ENCODE results near the gene SLC25A21.
A peak's percentile ranks its signal among the peaks of the same experiment; 100 is the strongest.

Gene SLC25A21

GRCh38 chr14:37143475-37143874 is 28.9 kb downstream of the SLC25A21 start:
- no peak for TF ChIP-seq POLR2A (IDR thresholded peaks at IDR 0.05; ENCODE audit: low read depth, low read length)
- FAIRE-seq (no peak), DNase-seq (ENCODE audit: insufficient read length, low spot score) (no peak)

- TF ChIP-seq POLR2A (IDR thresholded peaks at IDR 0.05; ENCODE audit: low read depth, low read length): no peak
- peak; percentile 16 for DNase-seq (ENCODE audit: insufficient read length, low spot score)
- no peak for FAIRE-seq
Observed at GRCh38 chr14:37142835-37143401, 29.5 kb downstream of the SLC25A21 start.

GRCh38 chr14:37140176-37140575 is 32.2 kb downstream of the SLC25A21 start:
- FAIRE-seq (no peak), DNase-seq (ENCODE audit: insufficient read length, low spot score) (no peak)
- TF ChIP-seq POLR2A (IDR thresholded peaks at IDR 0.05; ENCODE audit: low read depth, low read length): no peak

DNA sequence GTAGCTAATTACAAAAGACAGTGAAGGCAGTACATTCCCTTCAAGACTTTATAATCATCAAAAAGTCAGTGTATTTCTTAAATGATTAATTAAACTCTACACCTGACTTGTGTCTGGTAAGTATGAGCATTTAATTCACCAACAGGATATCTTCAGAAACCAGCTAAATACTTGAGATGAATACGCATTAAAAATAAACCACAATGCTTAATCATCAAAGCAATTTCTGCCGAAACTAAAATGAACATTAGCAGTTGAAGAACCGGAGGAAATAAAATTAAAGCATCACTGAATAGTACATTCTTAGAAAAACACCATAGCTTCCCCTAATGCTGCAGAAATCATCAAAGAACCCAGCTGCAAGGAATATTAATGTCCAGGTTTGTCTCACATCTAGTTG is 32.7 kb downstream of the SLC25A21 start:
- DNase-seq (ENCODE audit: insufficient read length, low spot score) (no peak), FAIRE-seq (no peak)
- TF ChIP-seq POLR2A (IDR thresholded peaks at IDR 0.05; ENCODE audit: low read depth, low read length): no peak

DNA sequence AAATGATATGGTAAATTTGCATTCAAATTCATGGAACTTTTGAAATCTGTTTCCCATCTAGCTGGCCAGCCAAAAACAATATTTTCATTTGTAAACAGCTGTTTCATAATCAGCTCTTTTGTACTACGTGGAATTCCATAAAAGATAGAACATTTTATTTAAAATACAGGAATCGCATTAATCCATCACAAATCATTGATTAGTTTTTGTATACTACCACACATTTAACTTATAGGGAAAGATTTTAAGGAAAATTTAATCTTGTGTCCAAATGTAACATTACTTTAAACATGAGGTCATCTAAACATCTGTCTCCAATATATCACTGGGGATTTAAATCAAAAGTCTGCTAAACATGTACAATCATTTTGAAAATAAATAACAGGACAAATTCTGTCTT is 33.5 kb downstream of the SLC25A21 start:
- FAIRE-seq (no peak), DNase-seq (ENCODE audit: insufficient read length, low spot score) (no peak)
- no peak for TF ChIP-seq POLR2A (IDR thresholded peaks at IDR 0.05; ENCODE audit: low read depth, low read length)

DNA sequence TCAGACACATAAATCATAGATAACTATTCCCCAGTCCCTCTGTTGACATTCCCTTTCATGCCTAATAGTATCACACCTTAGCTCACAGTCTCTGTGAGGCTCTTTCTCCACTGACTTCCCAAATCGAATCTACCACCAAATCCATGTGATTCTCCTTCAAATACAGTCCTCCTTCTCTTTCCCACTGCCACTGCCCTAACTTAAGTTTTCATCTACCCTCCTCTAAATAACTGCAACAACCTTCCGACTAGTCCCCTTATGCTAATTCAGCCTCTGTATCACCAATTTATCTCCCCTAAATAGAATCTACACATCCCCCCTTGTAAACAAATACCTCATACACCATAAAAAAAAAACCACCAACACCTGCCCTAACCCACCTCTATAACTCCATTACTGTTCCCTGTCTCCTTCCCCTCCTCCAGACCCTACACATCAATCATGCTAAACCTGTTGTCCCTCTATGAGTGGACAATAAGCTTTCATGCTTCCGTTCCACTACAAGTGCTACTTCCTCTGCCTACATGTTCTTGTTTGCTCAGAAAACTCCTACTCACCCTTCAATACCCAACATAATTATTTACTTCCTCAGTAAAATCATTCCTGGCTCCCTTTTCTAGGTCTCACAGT is 39.0 kb downstream of the SLC25A21 start:
- FAIRE-seq: no peak
- TF ChIP-seq POLR2A (IDR thresholded peaks at IDR 0.05; ENCODE audit: low read depth, low read length): no peak
- no peak for DNase-seq (ENCODE audit: insufficient read length, low spot score)

DNA sequence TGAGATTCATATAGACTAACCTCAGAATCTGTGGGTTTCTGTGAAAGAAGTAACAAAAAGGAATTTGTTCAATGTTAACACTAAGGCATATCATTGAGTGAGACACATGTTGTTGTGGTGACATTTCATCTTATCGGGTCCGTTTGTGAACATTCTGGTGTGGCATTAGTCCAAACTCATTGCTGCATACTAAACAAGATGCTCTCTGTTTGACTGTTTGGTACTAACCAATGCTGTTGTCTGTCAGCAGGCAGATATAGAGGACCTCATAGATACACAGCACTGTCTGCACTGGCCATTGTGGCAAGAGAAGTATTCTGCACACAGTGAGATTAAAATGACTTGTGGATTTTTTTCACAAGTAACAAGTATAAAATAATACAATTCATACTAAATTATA is 41.2 kb downstream of the SLC25A21 start:
- no peak for DNase-seq (ENCODE audit: insufficient read length, low spot score)
- no peak for TF ChIP-seq POLR2A (IDR thresholded peaks at IDR 0.05; ENCODE audit: low read depth, low read length)
- FAIRE-seq: no peak

GRCh38 chr14:37129047-37129446 is 43.4 kb downstream of the SLC25A21 start:
- FAIRE-seq (no peak), DNase-seq (ENCODE audit: insufficient read length, low spot score) (no peak)
- no peak for TF ChIP-seq POLR2A (IDR thresholded peaks at IDR 0.05; ENCODE audit: low read depth, low read length)

- DNase-seq (ENCODE audit: insufficient read length, low spot score) (no peak), FAIRE-seq (no peak)
- TF ChIP-seq POLR2A (IDR thresholded peaks at IDR 0.05; ENCODE audit: low read depth, low read length): no peak
Observed at GRCh38 chr14:37124614-37125013, 47.8 kb downstream of the SLC25A21 start.

- TF ChIP-seq POLR2A (IDR thresholded peaks at IDR 0.05; ENCODE audit: low read depth, low read length): no peak
- DNase-seq (ENCODE audit: insufficient read length, low spot score): no peak
- FAIRE-seq: no peak
Observed at GRCh38 chr14:37122919-37123639, 49.3 kb downstream of the SLC25A21 start.

DNA sequence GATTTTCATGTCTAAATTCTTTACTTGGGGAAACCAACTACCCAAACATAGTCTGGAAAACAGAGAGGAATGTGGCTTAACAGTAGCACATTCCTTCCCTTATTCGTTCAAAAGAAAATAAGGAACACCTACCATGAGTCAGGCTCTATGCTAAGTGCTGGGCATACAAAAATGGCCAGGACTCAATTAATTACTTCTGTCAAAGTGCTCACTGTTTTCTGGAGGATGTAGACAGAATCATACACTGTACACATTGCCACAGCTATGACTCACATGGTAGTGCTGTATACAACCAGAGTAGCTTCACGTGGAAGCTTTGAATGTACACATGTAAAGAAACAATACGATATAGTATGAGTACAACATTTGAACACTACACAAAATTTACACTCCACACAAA is 50.1 kb downstream of the SLC25A21 start:
- peak; percentile 15 for DNase-seq (ENCODE audit: insufficient read length, low spot score)
- TF ChIP-seq POLR2A (IDR thresholded peaks at IDR 0.05; ENCODE audit: low read depth, low read length): no peak
- peak; percentile 91 for FAIRE-seq

GRCh38 chr14:37118673-37119366 is 53.6 kb downstream of the SLC25A21 start:
- DNase-seq (ENCODE audit: insufficient read length, low spot score): no peak
- no peak for FAIRE-seq
- no peak for TF ChIP-seq POLR2A (IDR thresholded peaks at IDR 0.05; ENCODE audit: low read depth, low read length)

- DNase-seq (ENCODE audit: insufficient read length, low spot score) (no peak), FAIRE-seq (peak; percentile 53)
- TF ChIP-seq POLR2A (IDR thresholded peaks at IDR 0.05; ENCODE audit: low read depth, low read length): no peak
Observed at GRCh38 chr14:37116933-37117849, 55.2 kb downstream of the SLC25A21 start.

Measured in H54 (cell line).